Uterus (tissue), 2 donors: Measurements from ENCODE around the gene ASB2.

Source experiments
- POLR2A ChIP-seq, 2 donors: fragments of 450-650 bp; IDR thresholded peaks; one replicate each; pipeline ENCODE4 v1.6.1; 2016; ENCODE audit warnings: antibody characterized with exemption in 2 of 2, mild to moderate bottlenecking in 1 of 2, moderate library complexity in 1 of 2
- TF ChIP-seq, protein P1 (sequence below), 4 experiments: fragments of 200-600 bp in 2 of 4; fragments of 450-650 bp in 2 of 4; sonication (generic) in 2 of 4; IDR thresholded peaks; one replicate each; pipeline ENCODE4 v1.5.1; 2016 to 2019; ENCODE audit warnings: antibody characterized with exemption in 4 of 4, mild to moderate bottlenecking in 2 of 4, moderate library complexity in 1 of 4

DNA sequence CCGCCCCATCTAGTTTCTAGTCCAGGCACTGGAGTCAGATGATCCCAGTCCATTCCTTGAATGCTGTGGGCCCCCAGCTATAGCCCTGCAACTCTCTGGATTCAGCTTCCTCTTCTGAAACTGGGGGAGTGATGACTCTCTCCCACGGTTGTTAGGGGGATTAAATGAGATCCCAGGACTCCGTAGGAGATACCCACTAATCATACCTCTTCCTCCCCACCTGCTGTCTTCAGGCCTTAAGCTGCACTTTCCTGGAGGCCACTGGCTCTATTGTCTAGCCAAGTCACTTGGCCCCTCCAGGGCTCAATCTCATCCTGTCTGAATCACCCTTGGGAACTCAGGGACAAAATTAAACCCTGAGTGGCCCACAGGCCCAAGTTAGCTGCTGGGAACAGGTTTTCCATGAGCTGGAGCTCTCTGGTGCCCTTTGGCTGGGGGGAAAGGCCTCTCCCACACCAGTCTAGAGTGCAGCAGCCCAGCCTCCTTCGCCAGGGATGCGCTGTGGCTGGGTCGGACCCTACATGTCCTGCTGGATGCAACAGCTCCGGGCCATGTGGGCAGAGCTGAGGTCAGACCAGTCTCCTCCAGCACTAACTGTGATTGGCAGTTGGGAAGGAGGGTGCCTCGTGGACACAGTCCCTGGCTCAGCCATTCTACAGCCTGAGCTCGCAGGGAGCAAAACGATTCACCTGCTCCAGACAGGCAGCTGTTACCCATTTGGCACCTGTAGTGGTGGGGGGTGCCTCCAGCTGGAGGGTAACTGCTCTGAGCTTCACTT lies 6.0 kb upstream of the ASB2 start:
- TF ChIP-seq, protein P1, sequence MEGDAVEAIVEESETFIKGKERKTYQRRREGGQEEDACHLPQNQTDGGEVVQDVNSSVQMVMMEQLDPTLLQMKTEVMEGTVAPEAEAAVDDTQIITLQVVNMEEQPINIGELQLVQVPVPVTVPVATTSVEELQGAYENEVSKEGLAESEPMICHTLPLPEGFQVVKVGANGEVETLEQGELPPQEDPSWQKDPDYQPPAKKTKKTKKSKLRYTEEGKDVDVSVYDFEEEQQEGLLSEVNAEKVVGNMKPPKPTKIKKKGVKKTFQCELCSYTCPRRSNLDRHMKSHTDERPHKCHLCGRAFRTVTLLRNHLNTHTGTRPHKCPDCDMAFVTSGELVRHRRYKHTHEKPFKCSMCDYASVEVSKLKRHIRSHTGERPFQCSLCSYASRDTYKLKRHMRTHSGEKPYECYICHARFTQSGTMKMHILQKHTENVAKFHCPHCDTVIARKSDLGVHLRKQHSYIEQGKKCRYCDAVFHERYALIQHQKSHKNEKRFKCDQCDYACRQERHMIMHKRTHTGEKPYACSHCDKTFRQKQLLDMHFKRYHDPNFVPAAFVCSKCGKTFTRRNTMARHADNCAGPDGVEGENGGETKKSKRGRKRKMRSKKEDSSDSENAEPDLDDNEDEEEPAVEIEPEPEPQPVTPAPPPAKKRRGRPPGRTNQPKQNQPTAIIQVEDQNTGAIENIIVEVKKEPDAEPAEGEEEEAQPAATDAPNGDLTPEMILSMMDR (IDR thresholded peaks at IDR 0.05): no peak
- TF ChIP-seq POLR2A (IDR thresholded peaks at IDR 0.05): no peak
